ENCODE results near the gene PAQR6.

Gene PAQR6

GRCh38 chr1:156247460-156248322 is at the start of gene PAQR6:
Gene PAQR6 (minus strand): TSS chr1:156248056. CDS start chr1:156246731, 1,325 bp downstream.
- DNase-seq, result peak; percentile 52

GRCh38 chr1:156295391-156295947 is 47.6 kb upstream of the PAQR6 start, which contains the start of gene GLMP:
Gene GLMP (minus strand): TSS chr1:156295679. CDS start chr1:156295645, 34 bp downstream.
- peak; percentile 73 for DNase-seq

- no peak for DNase-seq
These were observed 46.0 kb upstream of the PAQR6 start for GRCh38 chr1:156293895-156294294.

- DNase-seq, result no peak
These were observed 45.2 kb upstream of the PAQR6 start for GRCh38 chr1:156293098-156293434.

GRCh38 chr1:156291226-156292061 is 43.6 kb upstream of the PAQR6 start:
- DNase-seq, result peak; percentile 89

GRCh38 chr1:156289857-156290256 is 42.0 kb upstream of the PAQR6 start:
- no peak for DNase-seq

- DNase-seq, result no peak
These were observed 38.2 kb upstream of the PAQR6 start for GRCh38 chr1:156286061-156286460.

- DNase-seq, result no peak
These were observed 37.6 kb upstream of the PAQR6 start for GRCh38 chr1:156285437-156285836.

GRCh38 chr1:156284757-156285156 is 36.9 kb upstream of the PAQR6 start:
- no peak for DNase-seq

- DNase-seq, result no peak
These were observed 36.3 kb upstream of the PAQR6 start, which contains the start of gene TMEM79 for GRCh38 chr1:156284112-156284511. Gene TMEM79 (plus strand): TSS chr1:156284325. CDS start chr1:156285227, 902 bp downstream.

GRCh38 chr1:156283521-156283920 is 35.7 kb upstream of the PAQR6 start:
- DNase-seq, result no peak

- peak; percentile 100 for DNase-seq
These were observed 34.8 kb upstream of the PAQR6 start, which contains the start of gene SMG5 for GRCh38 chr1:156282479-156283222. Gene SMG5 (minus strand): TSS chr1:156282825. CDS start chr1:156282680, 145 bp downstream.

- peak; percentile 76 for DNase-seq
These were observed 34.0 kb upstream of the PAQR6 start for GRCh38 chr1:156281693-156282478.

- DNase-seq, result no peak
These were observed 33.4 kb upstream of the PAQR6 start for GRCh38 chr1:156281281-156281680.

- no peak for DNase-seq
These were observed 32.0 kb upstream of the PAQR6 start for GRCh38 chr1:156279837-156280236.

GRCh38 chr1:156276966-156277381 is 29.1 kb upstream of the PAQR6 start:
- DNase-seq, result no peak

GRCh38 chr1:156276532-156276931 is 28.7 kb upstream of the PAQR6 start:
- no peak for DNase-seq

- DNase-seq, result no peak
These were observed 22.5 kb upstream of the PAQR6 start for GRCh38 chr1:156270314-156270713.

- no peak for DNase-seq
These were observed 20.5 kb upstream of the PAQR6 start for GRCh38 chr1:156268336-156268735.

GRCh38 chr1:156266051-156266450 is 18.2 kb upstream of the PAQR6 start:
- DNase-seq, result no peak

GRCh38 chr1:156263288-156263655 is 15.4 kb upstream of the PAQR6 start:
- DNase-seq, result no peak
